MM.1S (cell line): ENCODE results near the gene ZC3H15.

Experiments
- CTCF ChIP-seq: fragments of 300-600 bp; sonication (generic); IDR thresholded peaks from 2 replicates; pipeline ENCODE4 v1.5.1; 2016; ENCODE audit warnings: antibody characterized with exemption, low read length, mixed read lengths
- EZH2 ChIP-seq: fragments of 300-600 bp; sonication (generic); optimal IDR thresholded peaks from 2 replicates; pipeline ENCODE3; 2017; ENCODE audit warnings: low read depth, mild to moderate bottlenecking, antibody characterized with exemption, low read length, mixed read lengths
- EZH2phosphoT487 ChIP-seq: fragments of 300-600 bp; sonication (generic); IDR thresholded peaks from 2 replicates; pipeline ENCODE4 v1.6.1; 2018; ENCODE audit warnings: antibody characterized with exemption, low read length

- no peak for TF ChIP-seq EZH2
- no peak for TF ChIP-seq CTCF
- no peak for TF ChIP-seq EZH2phosphoT487
Measured at GRCh38 chr2:186554850-186555671, 69.0 kb downstream of the ZC3H15 start.
